SK-N-SH (cell line): ENCODE measurements around the gene ANKRD62. TPM values are rescaled to one million over a fixed set of nuclear protein-coding genes. Genes with fewer than 3 reads are reported as not detected.

ENCODE experiments used
- CTCF ChIA-PET: fragments of 300-600, 350-600 bp; formaldehyde crosslinking; extraction: SDS; loops from one replicate; lab custom pipeline; 2021; lab: Yijun Ruan, JAX
- POLR2A ChIA-PET: fragments of 350-600 bp; sonication (Branson Sonifier 250); formaldehyde crosslinking; extraction: SDS; loops from one replicate; lab custom pipeline; 2020; ENCODE audit warnings: antibody characterized with exemption, inconsistent platforms; lab: Yijun Ruan, JAX
- DNase-seq: peaks from one replicate; pipeline ENCODE4 v3.0.0; 2012
- H2AFZ ChIP-seq: fragments of 200-600 bp; sonication (generic); 2 replicates; pipeline ENCODE4 v1.8.1; 2016; ENCODE audit warnings: antibody characterized with exemption, mild to moderate bottlenecking, low read depth
- H3F3A ChIP-seq: fragments of 200-600 bp; sonication (generic); replicated peaks from 2 replicates; pipeline ENCODE3; 2016; ENCODE audit warnings: antibody characterized with exemption, mild to moderate bottlenecking; ENCODE audit not compliant: insufficient read depth
- H3K27ac ChIP-seq, 2 experiments: fragments of 200-500 bp in 1 of 2; fragments of 200-600 bp in 1 of 2; sonication (Bioruptor generic) in 1 of 2; sonication (generic), shearing (Covaris generic) in 1 of 2; 2 replicates each; pipeline versions ENCODE4 v1.5.1 to v1.6.1; 2014 to 2016; ENCODE audit warnings: low read depth in 2 of 2, inconsistent platforms in 1 of 2, low read length in 1 of 2, mild to moderate bottlenecking in 1 of 2, mixed read lengths in 1 of 2
- H3K27me3 ChIP-seq: fragments of 200-600 bp; sonication (generic), shearing (Covaris generic); 2 replicates; pipeline ENCODE4 v1.6.1; 2016; ENCODE audit warnings: mixed run types; ENCODE audit not compliant: insufficient read depth
- H3K36me3 ChIP-seq, 2 experiments: fragments of 200-500 bp in 1 of 2; fragments of 200-600 bp in 1 of 2; sonication (Bioruptor generic) in 1 of 2; sonication (generic) in 1 of 2; replicated peaks in 1 of 2; 2 replicates each; pipeline versions ENCODE3 to v1.5.1; 2014 to 2016; ENCODE audit warnings: low read length in 1 of 2, mild to moderate bottlenecking in 1 of 2; ENCODE audit not compliant: insufficient read depth in 2 of 2, control insufficient read depth in 1 of 2
- H3K4me1 ChIP-seq, 2 experiments: fragments of 200-500 bp in 1 of 2; fragments of 200-600 bp in 1 of 2; sonication (Bioruptor generic) in 1 of 2; sonication (generic), shearing (Covaris generic) in 1 of 2; 2 replicates each; pipeline versions ENCODE4 v1.5.1 to v1.6.1; 2014 to 2016; ENCODE audit warnings: low read depth in 1 of 2, low read length in 1 of 2, mixed run types in 1 of 2; ENCODE audit not compliant: insufficient read depth in 2 of 2, control insufficient read depth in 1 of 2
- H3K4me2 ChIP-seq: fragments of 200-600 bp; sonication (generic), shearing (Covaris generic); 2 replicates; pipeline ENCODE4 v1.6.1; 2017; ENCODE audit warnings: mixed run types
- H3K4me3 ChIP-seq, 2 experiments: fragments of 200-500 bp in 1 of 2; fragments of 200-600 bp in 1 of 2; sonication (Bioruptor generic) in 1 of 2; sonication (generic), shearing (Covaris generic) in 1 of 2; 2 replicates each; pipeline versions ENCODE4 v1.5.1 to v1.8.1; 2014 to 2016; ENCODE audit warnings: low read depth in 2 of 2, inconsistent platforms in 1 of 2, low read length in 1 of 2, mild to moderate bottlenecking in 1 of 2, mixed read lengths in 1 of 2, moderate library complexity in 1 of 2
- H3K79me2 ChIP-seq: fragments of 200-600 bp; sonication (generic); 2 replicates; pipeline ENCODE4 v1.8.1; 2017; ENCODE audit warnings: mild to moderate bottlenecking; ENCODE audit not compliant: insufficient read depth
- H3K9ac ChIP-seq: fragments of 200-600 bp; sonication (generic); 2 replicates; pipeline ENCODE4 v1.6.1; 2017; ENCODE audit warnings: mixed run types
- H3K9me2 ChIP-seq: fragments of 200-600 bp; sonication (generic); 2 replicates; pipeline ENCODE4 v1.6.1; 2017; ENCODE audit warnings: mixed run types
- H3K9me3 ChIP-seq: fragments of 200-600 bp; sonication (generic); 2 replicates; pipeline ENCODE4 v1.6.1; 2017; ENCODE audit warnings: mixed run types, mild to moderate bottlenecking, moderate library complexity
- H4K20me1 ChIP-seq: fragments of 200-600 bp; sonication (generic); 2 replicates; pipeline ENCODE4 v1.6.1; 2017; ENCODE audit warnings: mild to moderate bottlenecking, mixed run types; ENCODE audit not compliant: insufficient read depth
- ELF1 ChIP-seq: IDR thresholded peaks from 2 replicates; pipeline ENCODE4 v1.4.0; 2012
- EP300 ChIP-seq, 2 experiments: IDR thresholded peaks; 2 replicates each; pipeline versions ENCODE4 v1.4.0 to v1.6.1; 2012; ENCODE audit warnings: borderline replicate concordance in 1 of 2, low read depth in 1 of 2, low read length in 1 of 2
- EZH2phosphoT487 ChIP-seq: fragments of 200-600 bp; sonication (generic); IDR thresholded peaks from 2 replicates; pipeline ENCODE4 v1.6.1; 2017; ENCODE audit warnings: low read depth, mixed run types, mild to moderate bottlenecking, antibody characterized with exemption, moderate library complexity, borderline replicate concordance
- FOXJ3 ChIP-seq: sonication (generic); formaldehyde crosslinking; IDR thresholded peaks from 2 replicates; pipeline ENCODE4 v1.5.1; 2020; ENCODE audit warnings: mild to moderate bottlenecking, missing genetic modification reagents
- FOXM1 ChIP-seq: IDR thresholded peaks from 2 replicates; pipeline ENCODE4 v1.4.0; 2012; ENCODE audit warnings: low read depth, mild to moderate bottlenecking
- GABPA ChIP-seq: IDR thresholded peaks from 2 replicates; pipeline ENCODE4 v1.4.0; 2012; ENCODE audit warnings: low read depth, mild to moderate bottlenecking
- GATA2 ChIP-seq: sonication (generic); formaldehyde crosslinking; IDR thresholded peaks from 2 replicates; pipeline ENCODE4 v1.5.0; 2020; ENCODE audit warnings: mild to moderate bottlenecking, missing genetic modification reagents
- JUND ChIP-seq: IDR thresholded peaks from 2 replicates; pipeline ENCODE4 v1.4.0; 2012
- MAX ChIP-seq: IDR thresholded peaks from 2 replicates; pipeline ENCODE4 v1.4.0; 2012; ENCODE audit warnings: low read depth
- NFIC ChIP-seq: IDR thresholded peaks from 2 replicates; pipeline ENCODE4 v1.4.0; 2012; ENCODE audit warnings: borderline replicate concordance
- NRF1 ChIP-seq: IDR thresholded peaks from 2 replicates; pipeline ENCODE4 v1.6.1; 2012; ENCODE audit warnings: low read depth, mild to moderate bottlenecking, low read length
- POLR2AphosphoS5 ChIP-seq: IDR thresholded peaks from 2 replicates; pipeline ENCODE4 v1.6.1; 2012; ENCODE audit warnings: low read depth, low read length
- RAD21 ChIP-seq: IDR thresholded peaks from 2 replicates; pipeline ENCODE4 v1.6.1; 2012; ENCODE audit warnings: mild to moderate bottlenecking, low read length
- RCOR1 ChIP-seq: fragments of 150-350 bp; IDR thresholded peaks from 2 replicates; pipeline ENCODE4 v1.6.1; 2017; ENCODE audit warnings: antibody characterized with exemption, low read length
- RFX5 ChIP-seq: IDR thresholded peaks from 2 replicates; pipeline ENCODE4 v1.6.1; 2012; ENCODE audit warnings: mild to moderate bottlenecking, improper control_type of control experiment, low read length
- RXRA ChIP-seq: IDR thresholded peaks from 2 replicates; pipeline ENCODE4 v1.4.0; 2012; ENCODE audit warnings: low read depth, mild to moderate bottlenecking, borderline replicate concordance
- SIN3A ChIP-seq: IDR thresholded peaks from 2 replicates; pipeline ENCODE4 v1.6.1; 2012; ENCODE audit warnings: low read depth, mild to moderate bottlenecking, low read length, moderate library complexity, borderline replicate concordance
- TAF1 ChIP-seq: IDR thresholded peaks from 2 replicates; pipeline ENCODE4 v1.6.1; 2012; ENCODE audit warnings: low read depth, mild to moderate bottlenecking, low read length, moderate library complexity, borderline replicate concordance
- TCF12 ChIP-seq: IDR thresholded peaks from 2 replicates; pipeline ENCODE4 v1.4.0; 2012
- USF1 ChIP-seq: IDR thresholded peaks from 2 replicates; pipeline ENCODE4 v1.4.0; 2012; ENCODE audit warnings: low read depth, borderline replicate concordance
- USF2 ChIP-seq: fragments of 150-350 bp; IDR thresholded peaks from 2 replicates; pipeline ENCODE4 v1.6.1; 2017; ENCODE audit warnings: antibody characterized with exemption, low read length, low read depth, borderline replicate concordance
- YY1 ChIP-seq: IDR thresholded peaks from 2 replicates; pipeline ENCODE4 v1.4.0; 2012; ENCODE audit warnings: low read depth, mild to moderate bottlenecking
- WGBS: methylation state at CpG from one replicate; pipeline ENCODE4 v1.1.6; 2017; ENCODE audit warnings: low lambda C conversion rate; 5-methylcytosine and 5-hydroxymethylcytosine counted together
- polyA plus RNA-seq, 3 experiments: library from polyadenylated mRNA; depleted of rRNA; stranded (reverse); fragments of >200 nt; gene quantifications; 2 replicates each; pipeline ENCODE4 v1.2.3, GENCODE V29; 2012

ANKRD62 gene
- polyA plus RNA-seq, 1 of the 3 experiments (the other 2 are of a cell fraction): not detected

GRCh38 chr18:12102136-12102842, 8.6 kb downstream of the ANKRD62 start:
- Histone ChIP-seq H3K36me3 (no peaks in the 10 kb centered on the region), H3K4me1 (no peaks in the 10 kb centered on the region; a peak in 1 of 4 replicates), H4K20me1 (no peaks in the 10 kb centered on the region), H3K9me2 (no peaks in the 10 kb centered on the region), H3F3A (no peaks in the 10 kb centered on the region), H2AFZ (no peak overlapping the region), H3K4me3 (no peak overlapping the region), H3K9ac (no peak overlapping the region), H3K27me3 (no peaks in the 10 kb centered on the region; the same call in 1 of the 2 replicates), H3K9me3 (no peaks in the 10 kb centered on the region), H3K79me2 (no peaks in the 10 kb centered on the region), H3K27ac (no peak overlapping the region), H3K4me2 (no peak overlapping the region)
- 17% methylated on average over 9 of the region's 13 CpGs for WGBS
- TF ChIP-seq YY1 (no peak), POLR2AphosphoS5 (no peak), ELF1 (no peak), RFX5 (no peak), GATA2 (CRISPR knock-in tag) (no peak)
- ChIA-PET POLR2A (no interaction called here), CTCF (interaction anchor here (1.3 to 2.3 kb wide), 2 partner anchors 19 to 63 kb away, joined by 3 to 8 read pairs; no protein-coding TSS in a partner anchor)
- no peak for DNase-seq

- Histone ChIP-seq H3K4me2 (no peak overlapping the region), H3K4me3 (no peak overlapping the region), H3K4me1 (no peaks in the 10 kb centered on the region; a peak in 1 of 4 replicates), H3K27ac (no peak overlapping the region), H3F3A (no peaks in the 10 kb centered on the region), H3K9me2 (no peaks in the 10 kb centered on the region), H3K9ac (no peak overlapping the region), H4K20me1 (no peaks in the 10 kb centered on the region), H3K36me3 (no peaks in the 10 kb centered on the region), H2AFZ (no peak overlapping the region), H3K9me3 (no peaks in the 10 kb centered on the region), H3K79me2 (no peaks in the 10 kb centered on the region), H3K27me3 (no peaks in the 10 kb centered on the region; the same call in 1 of the 2 replicates)
- no peak for DNase-seq
- ChIA-PET CTCF (interaction anchor here (1.0 kb wide), 1 partner anchor 14 kb away, joined by 3 read pairs; no protein-coding TSS in a partner anchor), POLR2A (no interaction called here)
- 9% methylated on average over 2 of the region's 2 CpGs for WGBS
- TF ChIP-seq RCOR1 (no peak), FOXM1 (no peak), RAD21 (no peak), SIN3A (no peak), GABPA (no peak), MAX (no peak), NFIC (no peak), GATA2 (CRISPR knock-in tag) (no peak), FOXJ3 (no peak), TAF1 (no peak), RFX5 (no peak), TCF12 (no peak), USF1 (no peak), EP300 (IDR thresholded peaks at IDR 0.05; ENCODE audit: borderline replicate concordance in 1 of 2, low read depth in 1 of 2, low read length in 1 of 2) (no peak), RXRA (no peak), EZH2phosphoT487 (no peak), JUND (no peak), NRF1 (no peak), USF2 (no peak)
These were observed 12.8 kb downstream of the ANKRD62 start for GRCh38 chr18:12106471-12106870.
